ENCODE results near the gene FSCN2.

GRCh38 chr17:81568416-81568815, 40.2 kb downstream of the FSCN2 start:
- no peak for TF ChIP-seq CTCF (conservative IDR thresholded peaks at IDR 0.05 in 1 of 2, IDR thresholded peaks at IDR 0.05 in 1 of 2; ENCODE audit: low read depth in 1 of 2, low read length in 2 of 2)
- no peak for TF ChIP-seq EZH2 (IDR thresholded peaks at IDR 0.05; ENCODE audit: low read length, missing control alignments)

Data from fibroblast of lung (primary cell).